ENCODE data around the gene FAM163B. TPM values are rescaled to one million over a fixed set of nuclear protein-coding genes. Genes with fewer than 3 reads are reported as not detected.

FAM163B gene
- total RNA-seq, 4 donors from 2014 or later = not detected

DNA sequence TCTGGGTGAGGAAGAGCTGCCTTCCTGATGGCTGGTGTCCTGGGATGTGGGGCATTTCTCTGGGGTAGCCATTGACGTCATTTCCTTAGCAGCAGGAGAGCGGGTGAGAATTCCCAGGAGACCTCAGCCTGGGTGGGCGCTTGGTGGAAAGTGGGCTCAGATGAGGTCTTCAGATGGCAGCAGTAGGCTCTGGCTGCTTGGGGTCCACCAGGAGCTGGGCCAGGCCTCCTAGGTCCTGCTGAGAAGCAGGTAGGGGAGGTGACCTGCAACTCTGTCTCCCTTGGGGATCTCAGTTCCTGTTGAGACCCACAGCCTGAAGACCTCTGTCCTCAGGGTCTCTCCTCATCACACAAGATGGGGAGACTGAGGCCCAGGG is 31.5 kb downstream of the FAM163B start:
- no peak for TF ChIP-seq CTCF (IDR thresholded peaks at IDR 0.05)
- no peak for TF ChIP-seq POLR2A (IDR thresholded peaks at IDR 0.05)

DNA sequence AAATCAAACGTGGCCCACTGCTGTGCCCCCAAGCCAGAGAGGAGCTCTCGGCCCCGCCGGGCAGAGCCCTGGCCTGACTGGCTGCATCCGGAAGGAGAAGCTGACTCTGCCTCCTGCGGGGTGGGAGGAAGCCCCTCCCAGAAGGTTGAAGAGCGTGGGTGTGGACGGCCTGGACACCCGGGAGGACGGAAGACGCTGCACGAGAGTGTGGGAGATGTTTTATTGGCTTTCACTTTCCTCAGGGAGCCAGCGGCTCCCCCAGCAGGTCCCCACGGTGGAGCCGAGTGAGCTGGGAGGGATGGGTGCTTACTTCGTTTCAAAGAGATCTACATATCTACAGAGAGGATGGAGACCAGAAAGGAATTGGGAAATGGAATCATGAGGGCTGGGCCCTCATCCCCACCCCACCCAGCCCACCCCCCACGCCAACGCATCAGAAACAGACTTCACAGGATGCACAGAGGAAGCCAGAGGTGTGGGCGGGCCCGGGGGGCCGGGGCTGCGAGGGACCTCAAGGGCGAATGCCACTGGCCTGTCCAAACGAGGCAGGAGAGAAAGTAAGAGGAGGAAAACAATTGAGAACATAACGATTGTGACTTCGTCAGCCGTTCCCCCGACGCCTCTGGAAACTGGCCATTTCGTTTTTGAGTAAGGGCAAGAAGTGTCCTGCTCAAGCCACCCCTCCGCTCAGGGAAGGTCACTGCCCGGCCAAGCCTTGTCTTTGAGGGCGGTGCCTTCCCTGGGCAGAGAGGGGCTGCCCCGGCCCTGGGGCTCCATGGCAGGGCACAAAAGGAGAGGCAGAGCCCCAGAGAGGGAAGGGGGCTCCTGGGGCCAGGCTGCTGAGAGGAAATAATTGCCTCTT is 32.1 kb downstream of the FAM163B start:
- intact Hi-C loops (cut with DNase I) = no loop called here
- TF ChIP-seq CTCF (IDR thresholded peaks at IDR 0.05) (no peak), POLR2A (IDR thresholded peaks at IDR 0.05) (no peak)
- Histone ChIP-seq H3K4me3 (replicated peaks in 1 of 3) (no peak overlapping the region), H3K4me1 (peaks cover 0 to 21% of the 10 kb centered on the region in 2 donors), H3K36me3 (no peaks in the 10 kb centered on the region), H3K9me3 (no peaks in the 10 kb centered on the region), H3K27ac (no peak overlapping the region), H3K27me3 (no peaks in the 10 kb centered on the region)
- DNase-seq = no peak
- 50 to 65% methylated on average over 32 to 34 of the region's 34 CpGs for WGBS, 2 donors

More for the DNA sequence above, 31.5 kb downstream of the FAM163B start:
- intact Hi-C loops (cut with DNase I) = no loop called here
- Histone ChIP-seq H3K4me1 (peaks cover 0 to 15% of the 10 kb centered on the region in 2 donors), H3K27me3 (no peaks in the 10 kb centered on the region), H3K36me3 (no peaks in the 10 kb centered on the region), H3K27ac (no peak overlapping the region), H3K4me3 (replicated peaks in 1 of 3) (no peak overlapping the region), H3K9me3 (no peaks in the 10 kb centered on the region)
- DNase-seq = no peak
- WGBS, 2 donors = 79 to 83% methylated on average over 3 of the region's 3 CpGs

- no peak for DNase-seq
- H3K27me3 ChIP-seq = no peaks in the 10 kb centered on the region
- intact Hi-C loops (cut with DNase I) = no loop called here
- TF ChIP-seq POLR2A (IDR thresholded peaks at IDR 0.05) = no peak
- 49 to 58% methylated on average over 23 of the region's 23 CpGs for WGBS, 2 donors
- no peaks in the 10 kb centered on the region for H3K36me3 ChIP-seq
- no peak overlapping the region for H3K27ac ChIP-seq
- no peaks in the 10 kb centered on the region for H3K9me3 ChIP-seq
- H3K4me3 ChIP-seq (replicated peaks in 1 of 3) = no peak overlapping the region
- peaks cover 0 to 21% of the 10 kb centered on the region in 2 donors for H3K4me1 ChIP-seq
Measured at GRCh38 chr9:133576031-133576874, 32.9 kb downstream of the FAM163B start.

- DNase-seq = no peak
Measured at GRCh38 chr9:133575186-133576030, 33.8 kb downstream of the FAM163B start.

More at GRCh38 chr9:133575186-133576030, 33.8 kb downstream of the FAM163B start:
- Histone ChIP-seq H3K9me3 (no peaks in the 10 kb centered on the region), H3K36me3 (no peaks in the 10 kb centered on the region), H3K4me3 (replicated peaks in 1 of 3) (no peak overlapping the region), H3K4me1 (peaks cover 0 to 21% of the 10 kb centered on the region in 2 donors), H3K27ac (no peak overlapping the region), H3K27me3 (no peaks in the 10 kb centered on the region)
- TF ChIP-seq CTCF (IDR thresholded peaks at IDR 0.05) (no peak), POLR2A (IDR thresholded peaks at IDR 0.05) (no peak)
- WGBS, 2 donors = 80 to 87% methylated on average over 26 of the region's 32 CpGs
- intact Hi-C loops (cut with DNase I) = no loop called here

All from thyroid gland (tissue), 4 donors.